ENCODE measurements around the gene POSTN. TPM values are rescaled to one million over a fixed set of nuclear protein-coding genes. Genes with fewer than 3 reads are reported as not detected.

POSTN gene
- total and polyA plus RNA-seq, 2 of the 4 experiments (the other 2 are of a cell fraction) = 32.6 to 44.7 TPM

- TF ChIP-seq ELK1 (IDR thresholded peaks at IDR 0.05; ENCODE audit: borderline replicate concordance, low read depth, low read length) (no peak), CEBPB (IDR thresholded peaks at IDR 0.05; ENCODE audit: low read depth, low read length) (no peak), RCOR1 (IDR thresholded peaks at IDR 0.05; ENCODE audit: insufficient replicate concordance, low read length) (no peak), CHD1 (IDR thresholded peaks at IDR 0.05; ENCODE audit: low read depth, low read length) (no peak), BHLHE40 (IDR thresholded peaks at IDR 0.05; ENCODE audit: low read depth, low read length) (no peak), SMC3 (IDR thresholded peaks at IDR 0.05; ENCODE audit: low read depth, low read length) (no peak), POLR2A (IDR thresholded peaks at IDR 0.05; ENCODE audit: low read depth, low read length) (no peak)
These were observed at the start of gene POSTN (continued) for GRCh38 chr13:37598597-37598996.
